OCI-LY3 (cell line): ENCODE data around the gene MEF2C.

Experiments
- H2AFZ ChIP-seq: fragments of 200-600, 300-600 bp; shearing (Covaris generic); 2 replicates; pipeline ENCODE4 v1.6.0; 2014; ENCODE audit warnings: antibody characterized with exemption, low read depth, low read length
- H3K27ac ChIP-seq: fragments of 200-600, 300-600 bp; sonication (generic); 2 replicates; pipeline ENCODE4 v1.5.1; 2014; ENCODE audit warnings: mild to moderate bottlenecking, low read length, moderate library complexity, mixed read lengths
- H3K27me3 ChIP-seq: fragments of 200-600, 300-600 bp; sonication (generic); 2 replicates; pipeline ENCODE4 v1.6.1; 2014; ENCODE audit warnings: low read depth, low read length, mixed read lengths
- H3K36me3 ChIP-seq: fragments of 200-600, 300-600 bp; sonication (generic); replicated peaks from 2 replicates; pipeline ENCODE3; 2014; ENCODE audit warnings: low read depth, low read length, mixed read lengths
- H3K4me1 ChIP-seq: fragments of 300-600, 200-600 bp; sonication (generic); 2 replicates; pipeline ENCODE4 v1.6.1; 2014; ENCODE audit warnings: low read length, mixed read lengths
- H3K4me2 ChIP-seq: fragments of 200-600, 300-600 bp; sonication (generic); 2 replicates; pipeline ENCODE4 v1.6.1; 2014; ENCODE audit warnings: low read length, mixed read lengths
- H3K4me3 ChIP-seq: fragments of 300-600, 200-600 bp; sonication (generic); 2 replicates; pipeline ENCODE4 v1.5.1; 2014; ENCODE audit warnings: antibody characterized with exemption, mild to moderate bottlenecking, low read length, moderate library complexity
- H3K79me2 ChIP-seq: fragments of 300-600, 200-600 bp; shearing (Covaris generic); 2 replicates; pipeline ENCODE4 v1.6.1; 2014; ENCODE audit warnings: mild to moderate bottlenecking, low read length, mixed read lengths
- H3K9ac ChIP-seq: fragments of 300-600, 200-600 bp; shearing (Covaris generic); 2 replicates; pipeline ENCODE4 v1.6.0; 2014; ENCODE audit warnings: mild to moderate bottlenecking, low read length, moderate library complexity
- H3K9me3 ChIP-seq: fragments of 200-600, 300-600 bp; shearing (Covaris generic); 2 replicates; pipeline ENCODE4 v1.6.1; 2014; ENCODE audit warnings: low read length, mixed read lengths; ENCODE audit not compliant: insufficient read depth
- H4K20me1 ChIP-seq: fragments of 200-600, 300-600 bp; sonication (generic); 2 replicates; pipeline ENCODE4 v1.6.1; 2016; ENCODE audit warnings: low read length, mixed read lengths; ENCODE audit not compliant: insufficient read depth
- EZH2phosphoT487 ChIP-seq: fragments of 200-600 bp; shearing (Covaris generic); IDR thresholded peaks from 2 replicates; pipeline ENCODE4 v1.6.1; 2018; ENCODE audit warnings: antibody characterized with exemption, mixed run types, low read depth
- TF ChIP-seq, protein P1 (sequence below): fragments of 200-600, 300-600 bp; sonication (generic); IDR thresholded peaks from 2 replicates; pipeline ENCODE4 v1.5.1; 2014; ENCODE audit warnings: antibody characterized with exemption, low read length, low read depth

Gene MEF2C

DNA sequence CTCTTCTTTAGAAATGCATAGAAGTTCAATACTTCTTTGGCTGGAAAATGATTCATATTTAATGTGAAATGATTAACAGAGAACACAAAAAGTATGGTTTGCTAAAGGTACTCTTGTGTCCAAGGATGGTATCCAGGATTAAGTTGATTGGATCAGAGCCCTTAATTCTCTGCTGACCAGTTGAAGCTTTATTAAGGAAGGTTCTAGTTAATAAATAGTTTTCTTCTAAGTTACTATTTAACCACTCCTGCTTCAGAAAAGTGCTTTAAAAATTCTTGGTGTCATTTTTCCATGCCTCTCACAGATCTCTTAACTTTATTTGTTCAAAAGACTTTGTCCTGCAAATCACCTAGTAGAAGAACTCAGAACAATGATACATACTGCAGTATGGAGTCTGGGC is 134.3 kb downstream of the MEF2C start:
- Histone ChIP-seq H3K27ac (peak overlapping the region; percentile 100), H3K9ac (peak overlapping the region; percentile 64), H2AFZ (no peak overlapping the region), H3K27me3 (no peaks in the 10 kb centered on the region), H3K36me3 (peaks cover 57% of the 10 kb centered on the region), H4K20me1 (no peaks in the 10 kb centered on the region), H3K4me1 (peaks cover 67% of the 10 kb centered on the region), H3K9me3 (no peaks in the 10 kb centered on the region), H3K4me2 (peak overlapping the region; percentile 49), H3K79me2 (peaks cover 27% of the 10 kb centered on the region), H3K4me3 (no peak overlapping the region)
- TF ChIP-seq, protein P1, sequence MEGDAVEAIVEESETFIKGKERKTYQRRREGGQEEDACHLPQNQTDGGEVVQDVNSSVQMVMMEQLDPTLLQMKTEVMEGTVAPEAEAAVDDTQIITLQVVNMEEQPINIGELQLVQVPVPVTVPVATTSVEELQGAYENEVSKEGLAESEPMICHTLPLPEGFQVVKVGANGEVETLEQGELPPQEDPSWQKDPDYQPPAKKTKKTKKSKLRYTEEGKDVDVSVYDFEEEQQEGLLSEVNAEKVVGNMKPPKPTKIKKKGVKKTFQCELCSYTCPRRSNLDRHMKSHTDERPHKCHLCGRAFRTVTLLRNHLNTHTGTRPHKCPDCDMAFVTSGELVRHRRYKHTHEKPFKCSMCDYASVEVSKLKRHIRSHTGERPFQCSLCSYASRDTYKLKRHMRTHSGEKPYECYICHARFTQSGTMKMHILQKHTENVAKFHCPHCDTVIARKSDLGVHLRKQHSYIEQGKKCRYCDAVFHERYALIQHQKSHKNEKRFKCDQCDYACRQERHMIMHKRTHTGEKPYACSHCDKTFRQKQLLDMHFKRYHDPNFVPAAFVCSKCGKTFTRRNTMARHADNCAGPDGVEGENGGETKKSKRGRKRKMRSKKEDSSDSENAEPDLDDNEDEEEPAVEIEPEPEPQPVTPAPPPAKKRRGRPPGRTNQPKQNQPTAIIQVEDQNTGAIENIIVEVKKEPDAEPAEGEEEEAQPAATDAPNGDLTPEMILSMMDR: no peak
- no peak for TF ChIP-seq EZH2phosphoT487

GRCh38 chr5:88746438-88746882 is 136.5 kb downstream of the MEF2C start:
- peaks cover 87% of the 10 kb centered on the region for H3K4me1 ChIP-seq
- H3K79me2 ChIP-seq: peaks cover 32% of the 10 kb centered on the region
- no peaks in the 10 kb centered on the region for H3K27me3 ChIP-seq
- H3K4me2 ChIP-seq: peak overlapping the region; percentile 48
- peak overlapping the region; percentile 100 for H3K27ac ChIP-seq
- no peak overlapping the region for H2AFZ ChIP-seq
- peak overlapping the region; percentile 86 for H3K9ac ChIP-seq
- TF ChIP-seq, protein P1: no peak
- no peak for TF ChIP-seq EZH2phosphoT487
- peaks cover 39% of the 10 kb centered on the region for H3K36me3 ChIP-seq
- H3K9me3 ChIP-seq: no peaks in the 10 kb centered on the region
- H3K4me3 ChIP-seq: no peak overlapping the region
- no peaks in the 10 kb centered on the region for H4K20me1 ChIP-seq

DNA sequence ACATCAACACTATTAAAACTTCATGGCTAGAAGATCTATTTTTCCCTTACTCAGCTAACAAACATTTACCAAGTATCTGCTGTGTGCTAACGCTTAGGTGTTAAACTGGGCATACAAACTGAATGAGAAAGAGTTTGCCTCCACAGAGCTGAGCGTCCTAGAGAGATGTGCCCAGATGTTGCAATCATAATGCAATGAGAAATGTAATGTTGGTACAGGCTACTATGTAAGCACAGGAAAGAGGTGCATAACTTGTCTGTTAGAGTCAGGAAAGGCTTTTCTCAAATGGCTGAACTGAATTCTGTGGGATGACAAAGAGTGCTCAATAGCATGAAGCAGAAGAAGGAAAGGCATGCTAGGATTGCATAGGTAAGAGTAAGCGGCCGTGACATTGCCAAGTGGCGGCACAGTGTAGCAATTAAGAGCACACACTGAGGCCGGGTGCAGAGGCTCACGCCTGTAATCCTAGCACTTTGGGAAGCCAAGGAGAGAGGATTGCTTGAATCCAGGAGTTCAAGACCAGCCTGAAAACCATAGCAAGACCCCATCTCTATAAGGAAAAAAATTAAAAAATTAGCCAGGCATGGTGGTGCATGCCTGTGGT is 137.8 kb downstream of the MEF2C start:
- no peaks in the 10 kb centered on the region for H3K27me3 ChIP-seq
- TF ChIP-seq, protein P1: no peak
- no peak for TF ChIP-seq EZH2phosphoT487
- H3K27ac ChIP-seq: peak overlapping the region; percentile 100
- H3K9ac ChIP-seq: peak overlapping the region; percentile 86
- no peaks in the 10 kb centered on the region for H4K20me1 ChIP-seq
- H3K9me3 ChIP-seq: no peaks in the 10 kb centered on the region
- H3K79me2 ChIP-seq: peaks cover 32% of the 10 kb centered on the region
- no peak overlapping the region for H2AFZ ChIP-seq
- H3K36me3 ChIP-seq: peaks cover 28% of the 10 kb centered on the region
- no peak overlapping the region for H3K4me3 ChIP-seq
- H3K4me2 ChIP-seq: peak overlapping the region; percentile 61; the same call in 1 of the 2 replicates
- peaks cover 94% of the 10 kb centered on the region for H3K4me1 ChIP-seq

DNA sequence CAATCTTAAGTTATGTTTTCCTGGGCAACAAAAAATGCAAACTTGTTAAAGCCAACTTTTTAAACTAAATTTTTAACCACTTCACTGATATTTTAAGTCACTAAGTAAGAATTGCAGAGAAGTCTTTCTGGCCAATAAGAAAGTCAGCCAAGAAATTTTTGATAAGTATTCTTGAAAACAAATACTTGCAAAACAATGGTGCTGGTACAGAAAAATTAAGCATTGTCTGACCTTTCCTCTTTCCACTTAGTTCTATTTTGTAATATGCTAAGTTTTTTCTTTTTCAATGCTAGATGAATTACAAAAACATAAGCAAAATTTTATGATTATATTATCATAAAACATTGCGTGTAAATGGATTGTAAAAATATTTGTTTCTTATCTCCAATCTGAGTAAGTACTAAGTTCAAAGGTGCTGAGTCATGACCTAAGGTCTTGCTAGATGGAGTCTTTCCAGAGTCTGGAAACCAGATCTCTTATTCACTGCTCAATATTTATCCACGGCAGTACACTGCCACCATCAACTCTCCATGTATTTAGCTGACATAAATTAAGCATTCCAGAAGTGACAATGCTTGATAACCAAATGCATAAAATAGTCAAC is 139.7 kb downstream of the MEF2C start:
- Histone ChIP-seq H3K27ac (peak overlapping the region; percentile 100), H3K4me1 (peaks cover 99% of the 10 kb centered on the region), H4K20me1 (no peaks in the 10 kb centered on the region), H3K9ac (peak overlapping the region; percentile 84), H3K4me3 (no peak overlapping the region), H2AFZ (no peak overlapping the region), H3K4me2 (no peak overlapping the region), H3K36me3 (peaks cover 21% of the 10 kb centered on the region), H3K9me3 (no peaks in the 10 kb centered on the region), H3K79me2 (peaks cover 42% of the 10 kb centered on the region), H3K27me3 (no peaks in the 10 kb centered on the region)
- TF ChIP-seq EZH2phosphoT487: no peak
- TF ChIP-seq, protein P1: no peak
